SK-N-SH treated with all-trans-retinoic acid at 6 μM for 48 hours (cell line): Measurements from ENCODE around the gene CFAP210.

Source experiments
- ATAC-seq: fragments of 200-7000 bp; cut with Tn5 transposase; 3 replicates; pipeline ENCODE4 v1.9.1; 2020; ENCODE audit warnings: mild to moderate bottlenecking, moderate library complexity
- ARNTL ChIP-seq: fragments of 450-650 bp; formaldehyde crosslinking; IDR thresholded peaks from 2 replicates; pipeline ENCODE4 v1.5.0; 2020; ENCODE audit warnings: low read depth, mild to moderate bottlenecking, moderate library complexity, borderline replicate concordance
- BACH2 ChIP-seq: fragments of 250-450 bp; sonication (Bioruptor Pico); IDR thresholded peaks from 2 replicates; pipeline ENCODE4 v1.9.0; 2021; ENCODE audit warnings: mild to moderate bottlenecking, borderline replicate concordance
- CSDC2 ChIP-seq: fragments of 250-450 bp; sonication (Bioruptor Pico); IDR thresholded peaks from 2 replicates; pipeline ENCODE4 v1.5.0; 2020; ENCODE audit warnings: mild to moderate bottlenecking, moderate library complexity
- ESRRG ChIP-seq: fragments of 250-450 bp; sonication (Bioruptor Pico); IDR thresholded peaks from 2 replicates; pipeline ENCODE4 v1.6.1; 2021; ENCODE audit warnings: mild to moderate bottlenecking
- GLIS3 ChIP-seq: fragments of 250-450 bp; sonication (Bioruptor Pico); IDR thresholded peaks from 2 replicates; pipeline ENCODE4 v1.5.0; 2020; ENCODE audit warnings: mild to moderate bottlenecking, moderate library complexity
- ISL1 ChIP-seq: fragments of 250-450 bp; sonication (Bioruptor Pico); IDR thresholded peaks from 2 replicates; pipeline ENCODE4 v2.1.2; 2022; ENCODE audit warnings: mild to moderate bottlenecking, moderate library complexity
- OSR1 ChIP-seq: fragments of 250-450 bp; sonication (Bioruptor Pico); IDR thresholded peaks from 2 replicates; pipeline ENCODE4 v1.8.0; 2022; ENCODE audit warnings: moderate library complexity, mild to moderate bottlenecking, inconsistent platforms
- PPARA ChIP-seq: fragments of 250-450 bp; sonication (Bioruptor Pico); IDR thresholded peaks from 2 replicates; pipeline ENCODE4 v1.5.0; 2020; ENCODE audit warnings: mild to moderate bottlenecking, borderline replicate concordance
- RARB ChIP-seq: fragments of 250-450 bp; sonication (Bioruptor Pico); IDR thresholded peaks from 2 replicates; pipeline ENCODE4 v1.8.0; 2021; ENCODE audit warnings: mild to moderate bottlenecking, moderate library complexity
- SNAI2 ChIP-seq: fragments of 250-450 bp; sonication (Bioruptor Pico); IDR thresholded peaks from 2 replicates; pipeline ENCODE4 v1.5.0; 2020; ENCODE audit warnings: mild to moderate bottlenecking, moderate library complexity
- TCF4 ChIP-seq: fragments of 250-450 bp; sonication (Bioruptor Pico); IDR thresholded peaks from 2 replicates; pipeline ENCODE4 v1.8.0; 2021; ENCODE audit warnings: mild to moderate bottlenecking, moderate library complexity, borderline replicate concordance
- TOX ChIP-seq: fragments of 250-450 bp; sonication (Bioruptor Pico); IDR thresholded peaks from 2 replicates; pipeline ENCODE4 v1.8.0; 2021; ENCODE audit warnings: mild to moderate bottlenecking, moderate library complexity, borderline replicate concordance
- ZFP3 ChIP-seq: fragments of 250-450 bp; sonication (Bioruptor Pico); IDR thresholded peaks from 2 replicates; pipeline ENCODE4 v1.5.0; 2020; ENCODE audit warnings: mild to moderate bottlenecking, moderate library complexity
- ZFP30 ChIP-seq: fragments of 450-650 bp; formaldehyde crosslinking; IDR thresholded peaks from 2 replicates; pipeline ENCODE4 v1.5.0; 2022; ENCODE audit warnings: mild to moderate bottlenecking, moderate library complexity
- ZNF565 ChIP-seq: fragments of 450-650 bp; formaldehyde crosslinking; conservative IDR thresholded peaks from 2 replicates; pipeline ENCODE4 v1.5.0; 2020; ENCODE audit warnings: low read depth, mild to moderate bottlenecking, moderate library complexity
- ZNF8 ChIP-seq: fragments of 450-650 bp; formaldehyde crosslinking; IDR thresholded peaks from 2 replicates; pipeline ENCODE4 v1.5.0; 2020; ENCODE audit warnings: mild to moderate bottlenecking, moderate library complexity
- TF ChIP-seq, protein P1 (sequence below): fragments of 250-450 bp; sonication (Bioruptor Pico); IDR thresholded peaks from 2 replicates; pipeline ENCODE4 v1.8.0; 2020; ENCODE audit warnings: mild to moderate bottlenecking, moderate library complexity, borderline replicate concordance
- TF ChIP-seq, protein P2 (sequence below): fragments of 250-450 bp; sonication (Bioruptor Pico); IDR thresholded peaks from 2 replicates; pipeline ENCODE4 v1.5.0; 2020; ENCODE audit warnings: mild to moderate bottlenecking, moderate library complexity
- TF ChIP-seq, protein P3 (sequence below): fragments of 250-450 bp; sonication (Bioruptor Pico); IDR thresholded peaks from 2 replicates; pipeline ENCODE4 v1.8.0; 2021; ENCODE audit warnings: low read depth, mild to moderate bottlenecking, moderate library complexity, borderline replicate concordance
- TF ChIP-seq, protein P4 (sequence below): fragments of 250-450 bp; sonication (Bioruptor Pico); IDR thresholded peaks from 2 replicates; pipeline ENCODE4 v1.5.1; 2021; ENCODE audit warnings: mild to moderate bottlenecking, moderate library complexity

Gene CFAP210

DNA sequence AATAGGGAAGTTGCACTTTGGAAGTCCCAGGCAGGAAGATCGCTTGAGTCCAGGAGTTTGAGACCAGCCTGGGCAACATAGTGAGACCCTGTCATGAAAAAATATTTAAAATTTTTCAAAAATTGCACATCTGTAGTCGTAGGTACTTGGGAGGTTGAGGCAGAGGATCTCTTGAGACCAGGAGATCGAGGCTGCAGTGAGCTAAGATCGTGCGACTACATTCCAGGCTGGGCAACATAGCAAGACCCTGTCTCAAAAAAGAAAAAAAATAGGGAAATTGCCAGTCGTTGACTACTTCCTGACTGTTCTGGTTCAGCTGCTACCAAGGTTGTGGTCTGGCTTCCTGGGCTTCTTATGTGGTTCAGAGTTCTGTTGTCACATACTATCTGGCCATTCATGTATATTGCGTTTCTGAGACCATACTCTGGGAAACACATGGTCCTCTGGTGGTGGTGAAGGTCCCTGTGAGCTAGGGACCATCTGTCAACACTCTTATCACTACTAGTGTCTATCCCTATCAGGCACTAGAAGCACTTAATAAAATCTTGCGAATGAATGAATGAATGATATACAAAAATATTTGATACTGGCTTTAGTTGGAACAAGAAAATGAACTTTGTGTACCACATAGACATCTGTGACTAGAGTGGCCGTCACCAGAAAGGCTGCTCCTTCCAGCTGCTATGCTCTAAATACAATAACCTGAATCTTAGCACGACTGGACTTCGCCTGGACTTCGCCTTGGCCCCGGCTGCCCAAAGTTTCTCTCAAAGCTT lies 38.6 kb upstream of the CFAP210 start:
- ATAC-seq, result peak; percentile 24; the same call in 2 of the 3 replicates
- TF ChIP-seq ZNF8 (CRISPR knock-in tag) (no peak), TOX (CRISPR knock-in tag) (no peak), BACH2 (CRISPR knock-in tag) (no peak), ESRRG (CRISPR knock-in tag) (no peak), PPARA (CRISPR knock-in tag) (no peak), GLIS3 (CRISPR knock-in tag) (no peak), ISL1 (CRISPR knock-in tag) (no peak), ZFP30 (no peak)
- TF ChIP-seq, protein P1, sequence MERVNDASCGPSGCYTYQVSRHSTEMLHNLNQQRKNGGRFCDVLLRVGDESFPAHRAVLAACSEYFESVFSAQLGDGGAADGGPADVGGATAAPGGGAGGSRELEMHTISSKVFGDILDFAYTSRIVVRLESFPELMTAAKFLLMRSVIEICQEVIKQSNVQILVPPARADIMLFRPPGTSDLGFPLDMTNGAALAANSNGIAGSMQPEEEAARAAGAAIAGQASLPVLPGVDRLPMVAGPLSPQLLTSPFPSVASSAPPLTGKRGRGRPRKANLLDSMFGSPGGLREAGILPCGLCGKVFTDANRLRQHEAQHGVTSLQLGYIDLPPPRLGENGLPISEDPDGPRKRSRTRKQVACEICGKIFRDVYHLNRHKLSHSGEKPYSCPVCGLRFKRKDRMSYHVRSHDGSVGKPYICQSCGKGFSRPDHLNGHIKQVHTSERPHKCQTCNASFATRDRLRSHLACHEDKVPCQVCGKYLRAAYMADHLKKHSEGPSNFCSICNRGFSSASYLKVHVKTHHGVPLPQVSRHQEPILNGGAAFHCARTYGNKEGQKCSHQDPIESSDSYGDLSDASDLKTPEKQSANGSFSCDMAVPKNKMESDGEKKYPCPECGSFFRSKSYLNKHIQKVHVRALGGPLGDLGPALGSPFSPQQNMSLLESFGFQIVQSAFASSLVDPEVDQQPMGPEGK, result no peak
- TF ChIP-seq, protein P2, sequence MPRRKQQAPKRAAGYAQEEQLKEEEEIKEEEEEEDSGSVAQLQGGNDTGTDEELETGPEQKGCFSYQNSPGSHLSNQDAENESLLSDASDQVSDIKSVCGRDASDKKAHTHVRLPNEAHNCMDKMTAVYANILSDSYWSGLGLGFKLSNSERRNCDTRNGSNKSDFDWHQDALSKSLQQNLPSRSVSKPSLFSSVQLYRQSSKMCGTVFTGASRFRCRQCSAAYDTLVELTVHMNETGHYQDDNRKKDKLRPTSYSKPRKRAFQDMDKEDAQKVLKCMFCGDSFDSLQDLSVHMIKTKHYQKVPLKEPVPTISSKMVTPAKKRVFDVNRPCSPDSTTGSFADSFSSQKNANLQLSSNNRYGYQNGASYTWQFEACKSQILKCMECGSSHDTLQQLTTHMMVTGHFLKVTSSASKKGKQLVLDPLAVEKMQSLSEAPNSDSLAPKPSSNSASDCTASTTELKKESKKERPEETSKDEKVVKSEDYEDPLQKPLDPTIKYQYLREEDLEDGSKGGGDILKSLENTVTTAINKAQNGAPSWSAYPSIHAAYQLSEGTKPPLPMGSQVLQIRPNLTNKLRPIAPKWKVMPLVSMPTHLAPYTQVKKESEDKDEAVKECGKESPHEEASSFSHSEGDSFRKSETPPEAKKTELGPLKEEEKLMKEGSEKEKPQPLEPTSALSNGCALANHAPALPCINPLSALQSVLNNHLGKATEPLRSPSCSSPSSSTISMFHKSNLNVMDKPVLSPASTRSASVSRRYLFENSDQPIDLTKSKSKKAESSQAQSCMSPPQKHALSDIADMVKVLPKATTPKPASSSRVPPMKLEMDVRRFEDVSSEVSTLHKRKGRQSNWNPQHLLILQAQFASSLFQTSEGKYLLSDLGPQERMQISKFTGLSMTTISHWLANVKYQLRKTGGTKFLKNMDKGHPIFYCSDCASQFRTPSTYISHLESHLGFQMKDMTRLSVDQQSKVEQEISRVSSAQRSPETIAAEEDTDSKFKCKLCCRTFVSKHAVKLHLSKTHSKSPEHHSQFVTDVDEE, result no peak
- TF ChIP-seq, all 23 proteins: peak for 0

DNA sequence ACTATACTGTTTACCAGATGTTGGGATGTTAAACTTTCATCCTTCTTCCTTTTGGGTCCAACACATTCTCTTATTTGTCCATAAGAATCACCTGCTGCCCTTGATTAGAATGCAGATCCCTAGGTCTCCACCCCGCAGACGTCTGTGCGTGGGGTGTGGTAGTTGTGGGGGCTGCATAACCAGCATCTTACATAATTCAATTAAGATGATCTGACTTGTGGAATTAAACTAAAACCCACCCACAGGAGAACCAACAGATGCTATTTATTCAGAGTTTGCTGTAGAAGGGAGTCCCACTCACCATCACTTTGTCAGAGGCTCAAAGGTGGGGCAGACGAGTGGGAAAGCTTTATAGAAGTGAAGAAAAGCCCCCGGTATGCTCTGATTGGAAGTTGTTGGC lies 37.9 kb upstream of the CFAP210 start:
- ATAC-seq, result no peak
- TF ChIP-seq CSDC2 (CRISPR knock-in tag) (no peak), SNAI2 (no peak), ARNTL (CRISPR knock-in tag) (no peak), TCF4 (CRISPR knock-in tag) (no peak), ZFP3 (CRISPR knock-in tag) (no peak), ZFP30 (no peak), ISL1 (CRISPR knock-in tag) (no peak), GLIS3 (CRISPR knock-in tag) (no peak), ZNF565 (CRISPR knock-in tag) (no peak)
- TF ChIP-seq, protein P1, result no peak
- TF ChIP-seq, protein P2, result no peak
- TF ChIP-seq, protein P3, sequence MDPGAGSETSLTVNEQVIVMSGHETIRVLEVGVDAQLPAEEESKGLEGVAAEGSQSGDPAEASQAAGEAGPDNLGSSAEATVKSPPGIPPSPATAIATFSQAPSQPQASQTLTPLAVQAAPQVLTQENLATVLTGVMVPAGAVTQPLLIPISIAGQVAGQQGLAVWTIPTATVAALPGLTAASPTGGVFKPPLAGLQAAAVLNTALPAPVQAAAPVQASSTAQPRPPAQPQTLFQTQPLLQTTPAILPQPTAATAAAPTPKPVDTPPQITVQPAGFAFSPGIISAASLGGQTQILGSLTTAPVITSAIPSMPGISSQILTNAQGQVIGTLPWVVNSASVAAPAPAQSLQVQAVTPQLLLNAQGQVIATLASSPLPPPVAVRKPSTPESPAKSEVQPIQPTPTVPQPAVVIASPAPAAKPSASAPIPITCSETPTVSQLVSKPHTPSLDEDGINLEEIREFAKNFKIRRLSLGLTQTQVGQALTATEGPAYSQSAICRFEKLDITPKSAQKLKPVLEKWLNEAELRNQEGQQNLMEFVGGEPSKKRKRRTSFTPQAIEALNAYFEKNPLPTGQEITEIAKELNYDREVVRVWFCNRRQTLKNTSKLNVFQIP (CRISPR knock-in tag), result no peak
- TF ChIP-seq, all 23 proteins: peak for 0

DNA sequence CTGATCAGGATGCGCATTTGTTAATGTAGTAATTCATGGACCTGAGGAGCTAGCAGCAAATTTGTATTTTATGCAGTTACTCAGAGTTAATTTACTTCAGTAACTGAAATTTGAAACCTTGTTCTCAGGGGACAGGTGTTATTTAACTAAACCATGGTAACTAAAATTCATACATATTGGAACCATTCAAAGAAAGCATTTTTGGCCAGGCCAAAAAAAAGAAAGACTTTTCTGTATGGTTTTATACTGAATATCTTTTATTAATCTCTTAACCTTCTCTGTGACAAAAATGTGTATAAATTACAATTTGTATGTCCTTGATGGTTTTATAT lies 35.0 kb upstream of the CFAP210 start:
- no peak for ATAC-seq
- TF ChIP-seq RARB (CRISPR knock-in tag), result no peak
- TF ChIP-seq ARNTL (CRISPR knock-in tag), result no peak
- no peak for TF ChIP-seq PPARA (CRISPR knock-in tag)
- TF ChIP-seq TCF4 (CRISPR knock-in tag), result no peak
- no peak for TF ChIP-seq OSR1
- TF ChIP-seq ISL1 (CRISPR knock-in tag), result no peak
- no peak for TF ChIP-seq BACH2 (CRISPR knock-in tag)
- TF ChIP-seq, protein P3 (CRISPR knock-in tag), result no peak
- no peak for TF ChIP-seq ZNF565 (CRISPR knock-in tag)
- TF ChIP-seq, protein P4, sequence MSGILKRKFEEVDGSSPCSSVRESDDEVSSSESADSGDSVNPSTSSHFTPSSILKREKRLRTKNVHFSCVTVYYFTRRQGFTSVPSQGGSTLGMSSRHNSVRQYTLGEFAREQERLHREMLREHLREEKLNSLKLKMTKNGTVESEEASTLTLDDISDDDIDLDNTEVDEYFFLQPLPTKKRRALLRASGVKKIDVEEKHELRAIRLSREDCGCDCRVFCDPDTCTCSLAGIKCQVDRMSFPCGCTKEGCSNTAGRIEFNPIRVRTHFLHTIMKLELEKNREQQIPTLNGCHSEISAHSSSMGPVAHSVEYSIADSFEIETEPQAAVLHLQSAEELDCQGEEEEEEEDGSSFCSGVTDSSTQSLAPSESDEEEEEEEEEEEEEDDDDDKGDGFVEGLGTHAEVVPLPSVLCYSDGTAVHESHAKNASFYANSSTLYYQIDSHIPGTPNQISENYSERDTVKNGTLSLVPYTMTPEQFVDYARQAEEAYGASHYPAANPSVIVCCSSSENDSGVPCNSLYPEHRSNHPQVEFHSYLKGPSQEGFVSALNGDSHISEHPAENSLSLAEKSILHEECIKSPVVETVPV (CRISPR knock-in tag), result no peak
- TF ChIP-seq SNAI2, result no peak
